Keratinocyte (primary cell): ENCODE data around the gene LAPTM5. TPM values are rescaled to one million over a fixed set of nuclear protein-coding genes. Genes with fewer than 3 reads are reported as not detected.

Source experiments
- DNase-seq: peaks from one replicate; pipeline ENCODE4 v3.0.0-alpha.2; 2011; ENCODE audit warnings: low read depth, missing footprints, low spot score
- FAIRE-seq: peaks from 2 replicates; lab custom pipeline; 2011; peaks lifted over from hg19 to GRCh38; lab: Jason Lieb, UNC
- H2AFZ ChIP-seq: 2 replicates; pipeline ENCODE4 v1.6.0; 2012; ENCODE audit warnings: low read length, control low read depth, inconsistent platforms; ENCODE audit not compliant: control insufficient read depth
- H3K27ac ChIP-seq: 2 replicates; pipeline ENCODE4 v1.5.1; 2011; ENCODE audit warnings: low read length; ENCODE audit not compliant: control insufficient read depth, insufficient read depth
- H3K27me3 ChIP-seq: 3 replicates; pipeline ENCODE4 v1.6.0; 2011; ENCODE audit warnings: low read length; ENCODE audit not compliant: control insufficient read depth, insufficient read depth; ENCODE audit errors: extremely low read depth
- H3K36me3 ChIP-seq, 2 experiments: 2 replicates in 1 of 2; 3 replicates in 1 of 2; pipeline ENCODE4 v1.5.1; 2011; ENCODE audit warnings: low read length in 2 of 2, mild to moderate bottlenecking in 1 of 2; ENCODE audit not compliant: control insufficient read depth in 2 of 2, insufficient read depth in 2 of 2; ENCODE audit errors: extremely low read depth in 1 of 2
- H3K4me1 ChIP-seq: 3 replicates; pipeline ENCODE4 v1.5.1; 2011; ENCODE audit warnings: low read length; ENCODE audit not compliant: control insufficient read depth, insufficient read depth; ENCODE audit errors: extremely low read depth
- H3K4me2 ChIP-seq: 3 replicates; pipeline ENCODE4 v1.6.0; 2011; ENCODE audit warnings: low read depth, low read length; ENCODE audit not compliant: control insufficient read depth, insufficient read depth; ENCODE audit errors: extremely low read depth
- H3K4me3 ChIP-seq, 3 experiments: fragments of 200-600 bp in 1 of 3; sonication (generic) in 1 of 3; 2 replicates in 2 of 3; 3 replicates in 1 of 3; pipeline ENCODE4 v1.5.1; 2011 to 2016; ENCODE audit warnings: low read length in 3 of 3, mild to moderate bottlenecking in 3 of 3, control low read depth in 2 of 3, inconsistent platforms in 1 of 3, low read depth in 1 of 3, mixed read lengths in 1 of 3, mixed run types in 1 of 3, moderate library complexity in 1 of 3; ENCODE audit not compliant: control insufficient read depth in 2 of 3, insufficient read depth in 2 of 3; ENCODE audit errors: extremely low read depth in 1 of 3
- H3K79me2 ChIP-seq: 2 replicates; pipeline ENCODE4 v1.6.0; 2012; ENCODE audit warnings: low read length; ENCODE audit not compliant: control insufficient read depth, insufficient read depth
- H3K9ac ChIP-seq: 3 replicates; pipeline ENCODE4 v1.6.0; 2011; ENCODE audit warnings: low read length; ENCODE audit not compliant: control insufficient read depth, insufficient read depth; ENCODE audit errors: extremely low read depth
- H3K9me1 ChIP-seq: 3 replicates; pipeline ENCODE4 v1.6.0; 2011; ENCODE audit warnings: low read length; ENCODE audit not compliant: control insufficient read depth, insufficient read depth; ENCODE audit errors: extremely low read depth
- H3K9me3 ChIP-seq: 2 replicates; pipeline ENCODE4 v1.5.1; 2012; ENCODE audit warnings: low read depth, low read length; ENCODE audit not compliant: control insufficient read depth
- H4K20me1 ChIP-seq: 3 replicates; pipeline ENCODE4 v1.6.0; 2011; ENCODE audit warnings: low read length; ENCODE audit not compliant: control insufficient read depth, insufficient read depth; ENCODE audit errors: extremely low read depth
- EZH2 ChIP-seq: IDR thresholded peaks from one replicate; pipeline ENCODE4 v1.6.1; 2012; ENCODE audit warnings: inconsistent platforms, mild to moderate bottlenecking, low read length, moderate library complexity
- dilution Hi-C: fragments of 300-500 bp; cut with MboI; formaldehyde crosslinking; loops from one replicate; pipeline ENCODE4 v1.7.0; 2020; ENCODE audit warnings: low sequenced_read_pairs; ENCODE audit not compliant: extremely low pct_ligation_motif_present
- polyA plus RNA-seq, 5 experiments: library from polyadenylated mRNA; depleted of rRNA in 3 of 5; stranded (reverse) in 3 of 5; stranded (forward) in 1 of 5; unstranded in 1 of 5; fragments of >200 nt; gene quantifications; 1 replicate in 1 of 5; 2 replicates in 3 of 5; 3 replicates in 1 of 5; pipeline versions ENCODE4 v1.2.1 to v1.2.3, GENCODE V29; 2011 to 2012; ENCODE audit warnings: missing spikeins in 2 of 5, low read depth in 1 of 5, low replicate concordance in 1 of 5
- TF ChIP-seq, protein P1 (sequence below), 3 experiments: IDR thresholded peaks in 1 of 3; conservative IDR thresholded peaks in 1 of 3; optimal IDR thresholded peaks in 1 of 3; 2 replicates in 2 of 3; 3 replicates in 1 of 3; pipeline versions ENCODE3 to v1.5.1; 2011; ENCODE audit warnings: low read length in 3 of 3, mild to moderate bottlenecking in 3 of 3, moderate library complexity in 2 of 3, control low read depth in 1 of 3, inconsistent platforms in 1 of 3; ENCODE audit not compliant: insufficient read depth in 2 of 3; ENCODE audit errors: extremely low read depth in 1 of 3

LAPTM5 gene
- polyA plus RNA-seq, 1 donor (not counting 4 experiments of a cell fraction or from before 2014, with no cell fraction given) = 0.18 TPM

DNA sequence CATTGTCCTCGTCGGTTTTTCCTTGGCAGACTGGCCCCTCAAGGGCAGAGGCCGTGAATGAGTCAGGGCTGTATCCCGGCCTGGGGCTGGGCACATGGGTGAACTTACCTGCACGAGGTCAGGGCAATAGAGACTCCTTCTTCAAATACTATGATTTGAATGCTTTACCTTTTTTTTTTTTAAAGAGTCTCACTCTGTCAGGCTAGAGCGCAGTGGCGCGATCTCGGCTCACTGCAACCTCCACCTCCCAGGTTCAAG is 5.0 kb downstream of the LAPTM5 start:
- Histone ChIP-seq H3K4me2 (no peak overlapping the region), H3K79me2 (no peaks in the 10 kb centered on the region), H3K9ac (no peak overlapping the region), H3K4me3 (no peak overlapping the region), H4K20me1 (no peaks in the 10 kb centered on the region), H3K27me3 (peaks cover 2% of the 10 kb centered on the region), H3K27ac (no peak overlapping the region), H3K9me3 (no peaks in the 10 kb centered on the region), H3K4me1 (peaks cover 31% of the 10 kb centered on the region), H3K36me3 (no peaks in the 10 kb centered on the region), H3K9me1 (no peaks in the 10 kb centered on the region), H2AFZ (no peak overlapping the region)
- no peak for DNase-seq
- TF ChIP-seq EZH2 = no peak
- TF ChIP-seq, protein P1, sequence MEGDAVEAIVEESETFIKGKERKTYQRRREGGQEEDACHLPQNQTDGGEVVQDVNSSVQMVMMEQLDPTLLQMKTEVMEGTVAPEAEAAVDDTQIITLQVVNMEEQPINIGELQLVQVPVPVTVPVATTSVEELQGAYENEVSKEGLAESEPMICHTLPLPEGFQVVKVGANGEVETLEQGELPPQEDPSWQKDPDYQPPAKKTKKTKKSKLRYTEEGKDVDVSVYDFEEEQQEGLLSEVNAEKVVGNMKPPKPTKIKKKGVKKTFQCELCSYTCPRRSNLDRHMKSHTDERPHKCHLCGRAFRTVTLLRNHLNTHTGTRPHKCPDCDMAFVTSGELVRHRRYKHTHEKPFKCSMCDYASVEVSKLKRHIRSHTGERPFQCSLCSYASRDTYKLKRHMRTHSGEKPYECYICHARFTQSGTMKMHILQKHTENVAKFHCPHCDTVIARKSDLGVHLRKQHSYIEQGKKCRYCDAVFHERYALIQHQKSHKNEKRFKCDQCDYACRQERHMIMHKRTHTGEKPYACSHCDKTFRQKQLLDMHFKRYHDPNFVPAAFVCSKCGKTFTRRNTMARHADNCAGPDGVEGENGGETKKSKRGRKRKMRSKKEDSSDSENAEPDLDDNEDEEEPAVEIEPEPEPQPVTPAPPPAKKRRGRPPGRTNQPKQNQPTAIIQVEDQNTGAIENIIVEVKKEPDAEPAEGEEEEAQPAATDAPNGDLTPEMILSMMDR (optimal IDR thresholded peaks at IDR 0.05 in 1 of 3, IDR thresholded peaks at IDR 0.05 in 1 of 3, conservative IDR thresholded peaks at IDR 0.05 in 1 of 3; ENCODE audit: extremely low read depth in 1 of 3, insufficient read depth in 2 of 3, low read length in 3 of 3) = no peak
- dilution Hi-C loops = no loop called here
- no peak for FAIRE-seq

DNA sequence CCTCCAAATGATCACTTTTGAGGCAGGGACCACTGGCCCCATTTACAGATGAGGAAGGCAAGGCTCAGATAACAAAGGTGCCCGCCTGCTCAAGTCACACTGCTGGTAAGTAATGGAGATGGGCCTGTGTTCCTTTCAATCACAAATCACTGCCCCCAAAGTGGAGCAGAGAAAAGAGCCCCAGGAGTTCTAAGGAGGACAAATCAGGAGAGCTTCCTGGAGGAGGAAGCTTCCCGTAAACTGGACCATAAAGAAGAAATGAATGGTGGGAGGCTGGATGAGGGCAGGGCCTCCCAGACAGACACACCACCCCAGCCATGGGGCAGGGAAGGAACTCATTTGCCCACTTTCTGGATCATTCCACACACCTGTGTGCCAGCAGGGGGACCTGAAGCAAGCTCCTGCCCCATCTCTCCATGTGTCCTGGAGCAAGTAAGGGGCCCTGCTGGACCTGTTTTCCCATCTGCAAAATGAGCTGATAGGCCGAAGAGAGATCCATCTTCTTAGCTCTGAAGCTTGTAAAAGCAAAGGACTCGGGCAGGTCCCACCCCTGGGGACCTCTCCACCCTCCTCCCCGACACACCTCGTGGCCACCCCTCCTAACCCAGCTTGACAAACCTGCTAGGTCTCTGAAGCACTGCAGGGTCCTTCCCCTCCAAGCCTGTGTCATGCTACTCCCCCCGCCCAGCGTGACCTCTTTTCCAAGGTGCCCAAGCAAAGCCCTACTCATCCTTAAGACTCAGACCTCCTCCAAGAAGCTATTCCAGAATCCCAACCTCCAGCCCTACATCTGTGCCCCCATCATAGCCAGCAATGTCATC is 5.5 kb downstream of the LAPTM5 start:
- Histone ChIP-seq H3K27me3 (peaks cover 2% of the 10 kb centered on the region), H3K4me1 (peaks cover 28% of the 10 kb centered on the region), H3K9ac (no peak overlapping the region), H3K9me3 (no peaks in the 10 kb centered on the region), H4K20me1 (no peaks in the 10 kb centered on the region), H3K4me2 (no peak overlapping the region), H3K36me3 (no peaks in the 10 kb centered on the region), H2AFZ (no peak overlapping the region), H3K27ac (no peak overlapping the region), H3K4me3 (no peak overlapping the region), H3K9me1 (no peaks in the 10 kb centered on the region), H3K79me2 (no peaks in the 10 kb centered on the region)
- no peak for DNase-seq
- dilution Hi-C loops = no loop called here
- no peak for TF ChIP-seq EZH2
- TF ChIP-seq, protein P1 (optimal IDR thresholded peaks at IDR 0.05 in 1 of 3, IDR thresholded peaks at IDR 0.05 in 1 of 3, conservative IDR thresholded peaks at IDR 0.05 in 1 of 3; ENCODE audit: extremely low read depth in 1 of 3, insufficient read depth in 2 of 3, low read length in 3 of 3) = peak in 1 of 3 experiments; percentile 6
- no peak for FAIRE-seq
